Stomach smooth muscle (tissue), 2 donors: ENCODE measurements around the gene POGK.
"Not testable (repeated sequence)": the region's sequence is repeated elsewhere in the genome, so short reads cannot be mapped to it uniquely, and the experiment has no call there.

Source experiments
- H3K27ac ChIP-seq: one replicate; pipeline ENCODE4 v1.7.0; 2013; ENCODE audit warnings: mild to moderate bottlenecking, low read length, inconsistent platforms
- H3K27me3 ChIP-seq, 2 donors: one replicate each; pipeline ENCODE4 v1.7.0; 2013; ENCODE audit warnings: low read length in 2 of 2; ENCODE audit not compliant: insufficient read depth in 2 of 2, control insufficient read depth in 1 of 2
- H3K36me3 ChIP-seq, 2 donors: one replicate each; pipeline ENCODE4 v1.7.0; 2013; ENCODE audit warnings: low read length in 2 of 2; ENCODE audit not compliant: control insufficient read depth in 2 of 2, insufficient read depth in 2 of 2
- H3K4me1 ChIP-seq: one replicate; pipeline ENCODE4 v1.7.0; 2013; ENCODE audit warnings: low read length; ENCODE audit not compliant: control insufficient read depth, insufficient read depth
- H3K4me3 ChIP-seq, 2 donors: one replicate each; pipeline ENCODE4 v1.7.0; 2013; ENCODE audit warnings: low read length in 2 of 2
- H3K9ac ChIP-seq, 2 donors: one replicate each; pipeline ENCODE4 v1.7.0; 2013; ENCODE audit warnings: low read length in 2 of 2, mild to moderate bottlenecking in 1 of 2
- H3K9me3 ChIP-seq, 2 donors: one replicate each; pipeline ENCODE4 v1.7.0; 2013; ENCODE audit warnings: low read length in 2 of 2; ENCODE audit not compliant: control insufficient read depth in 2 of 2
- donor health status: healthy.
- donor health status: Pancreatic carcinoma.

Gene POGK

GRCh38 chr1:166876540-166876838 lies 37.2 kb downstream of the POGK start:
- no peak overlapping the region for H3K27ac ChIP-seq
- H3K36me3 ChIP-seq, result peaks cover 0 to 2% of the 10 kb centered on the region in 2 donors
- H3K27me3 ChIP-seq, result no peaks in the 10 kb centered on the region
- peak overlapping the region; percentile 64 to 85 for H3K4me3 ChIP-seq
- H3K9me3 ChIP-seq, result no peaks in the 10 kb centered on the region
- H3K9ac ChIP-seq, result peak overlapping the region; percentile 47 to 52
- peaks cover 13% of the 10 kb centered on the region for H3K4me1 ChIP-seq

- H3K36me3 ChIP-seq, H3K9ac ChIP-seq, H3K4me3 ChIP-seq, H3K27ac ChIP-seq, H3K9me3 ChIP-seq, H3K4me1 ChIP-seq, H3K27me3 ChIP-seq: not testable (repeated sequence)
Measured at GRCh38 chr1:166878173-166878917, 39.1 kb downstream of the POGK start.

- Histone ChIP-seq H3K9me3 (no peaks in the 10 kb centered on the region), H3K27me3 (peaks cover 0 to 18% of the 10 kb centered on the region in 2 donors), H3K9ac (no peak overlapping the region)
Measured at GRCh38 chr1:166882893-166883292, 43.6 kb downstream of the POGK start.

GRCh38 chr1:166884040-166884642 lies 44.9 kb downstream of the POGK start:
- Histone ChIP-seq H3K27me3 (peaks cover 0 to 18% of the 10 kb centered on the region in 2 donors), H3K4me1 (peaks cover 8% of the 10 kb centered on the region), H3K9me3 (no peaks in the 10 kb centered on the region), H3K27ac (no peak overlapping the region), H3K4me3 (no peak overlapping the region), H3K9ac (no peak overlapping the region), H3K36me3 (no peaks in the 10 kb centered on the region)

More at GRCh38 chr1:166882893-166883292, 43.6 kb downstream of the POGK start:
- Histone ChIP-seq H3K4me1 (peaks cover 8% of the 10 kb centered on the region), H3K36me3 (no peaks in the 10 kb centered on the region), H3K27ac (no peak overlapping the region), H3K4me3 (no peak overlapping the region)

GRCh38 chr1:166884971-166885370 lies 45.7 kb downstream of the POGK start:
- Histone ChIP-seq H3K4me3 (no peak overlapping the region), H3K27me3 (peaks cover 0 to 18% of the 10 kb centered on the region in 2 donors), H3K27ac (no peak overlapping the region), H3K9me3 (no peaks in the 10 kb centered on the region), H3K4me1 (peaks cover 8% of the 10 kb centered on the region), H3K36me3 (no peaks in the 10 kb centered on the region), H3K9ac (no peak overlapping the region)

- Histone ChIP-seq H3K9me3 (no peaks in the 10 kb centered on the region), H3K4me3 (no peak overlapping the region), H3K27me3 (peaks cover 0 to 16% of the 10 kb centered on the region in 2 donors), H3K36me3 (no peaks in the 10 kb centered on the region), H3K4me1 (peaks cover 8% of the 10 kb centered on the region), H3K9ac (no peak overlapping the region), H3K27ac (no peak overlapping the region)
Measured at GRCh38 chr1:166888373-166889111, 49.3 kb downstream of the POGK start.

- Histone ChIP-seq H3K9me3 (no peaks in the 10 kb centered on the region), H3K4me3 (no peak overlapping the region), H3K27ac (no peak overlapping the region), H3K9ac (no peak overlapping the region), H3K36me3 (no peaks in the 10 kb centered on the region), H3K27me3 (peaks cover 0 to 5% of the 10 kb centered on the region in 2 donors), H3K4me1 (peaks cover 3% of the 10 kb centered on the region)
Measured at GRCh38 chr1:166889776-166890175, 50.5 kb downstream of the POGK start.

- H3K36me3 ChIP-seq, result no peaks in the 10 kb centered on the region
- H3K9me3 ChIP-seq, result peaks cover 0 to 5% of the 10 kb centered on the region in 2 donors
- no peak overlapping the region for H3K4me3 ChIP-seq
- no peaks in the 10 kb centered on the region for H3K4me1 ChIP-seq
- no peak overlapping the region for H3K27ac ChIP-seq
- no peak overlapping the region for H3K9ac ChIP-seq
- H3K27me3 ChIP-seq, result no peaks in the 10 kb centered on the region
Measured at GRCh38 chr1:166895766-166896165, 56.5 kb downstream of the POGK start.

GRCh38 chr1:166899769-166900168 lies 60.5 kb downstream of the POGK start:
- Histone ChIP-seq H3K36me3 (no peaks in the 10 kb centered on the region), H3K9ac (no peak overlapping the region), H3K9me3 (peaks cover 0 to 5% of the 10 kb centered on the region in 2 donors), H3K27me3 (no peaks in the 10 kb centered on the region), H3K4me1 (peaks cover 4% of the 10 kb centered on the region), H3K4me3 (no peak overlapping the region), H3K27ac (no peak overlapping the region)

GRCh38 chr1:166900987-166901386 lies 61.7 kb downstream of the POGK start:
- H3K9me3 ChIP-seq, result peaks cover 0 to 5% of the 10 kb centered on the region in 2 donors
- H3K9ac ChIP-seq, result no peak overlapping the region
- no peak overlapping the region for H3K4me3 ChIP-seq
- no peaks in the 10 kb centered on the region for H3K36me3 ChIP-seq
- peaks cover 4% of the 10 kb centered on the region for H3K4me1 ChIP-seq
- H3K27ac ChIP-seq, result no peak overlapping the region
- no peaks in the 10 kb centered on the region for H3K27me3 ChIP-seq
